Measurements from ENCODE around the gene OR2AE1. TPM values are rescaled to one million over a fixed set of nuclear protein-coding genes. Genes with fewer than 3 reads are reported as not detected.

OR2AE1 gene
- total RNA-seq, 6 experiments from 2014 or later = not detected

DNA sequence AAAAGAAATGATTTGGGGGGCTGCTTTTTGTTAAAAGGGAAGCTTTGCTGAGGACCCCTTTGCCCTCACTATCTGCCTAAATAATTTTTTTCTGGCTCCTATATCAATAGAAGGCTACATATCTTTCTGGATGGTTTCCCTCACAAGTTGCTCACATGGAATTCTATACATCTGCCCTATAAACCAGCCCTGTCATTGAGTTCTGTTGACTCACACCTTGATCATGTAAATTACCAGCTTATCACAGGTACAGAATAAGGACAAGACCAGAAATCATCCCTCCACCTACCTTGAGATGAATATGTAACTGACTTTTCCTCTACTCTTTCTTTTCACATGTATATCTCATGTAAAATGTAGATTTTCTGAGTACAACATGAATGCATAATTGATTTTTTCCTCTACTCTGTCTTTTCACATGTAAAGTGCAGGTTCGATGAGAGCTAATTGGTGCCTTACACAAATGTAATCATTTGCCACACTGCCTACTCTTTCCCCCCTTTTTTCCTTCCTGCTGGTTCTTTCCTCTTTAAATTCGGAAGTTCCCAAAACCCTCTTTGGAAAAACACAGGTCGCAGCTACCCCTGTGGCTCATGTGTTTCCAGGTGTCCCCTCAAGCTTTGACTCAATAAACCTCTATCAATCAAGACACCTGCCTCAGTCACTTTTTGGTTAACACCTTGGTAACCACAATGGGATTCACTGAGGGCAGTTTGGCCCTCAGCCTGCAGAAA is 36.5 kb downstream of the OR2AE1 start:
- Mint-ChIP-seq H3K4me1 (ENCODE audit: low read depth) (peaks cover 4% of the 10 kb centered on the region; the same call in 1 of the 2 replicates), H3K4me3 (no peak overlapping the region), H3K27me3 (ENCODE audit: insufficient read depth) (peaks cover 30% of the 10 kb centered on the region), H3K27ac (no peak overlapping the region), H3K9me3 (no peaks in the 10 kb centered on the region), H3K36me3 (ENCODE audit: low read depth) (no peaks in the 10 kb centered on the region)
- TF ChIP-seq, protein P1, sequence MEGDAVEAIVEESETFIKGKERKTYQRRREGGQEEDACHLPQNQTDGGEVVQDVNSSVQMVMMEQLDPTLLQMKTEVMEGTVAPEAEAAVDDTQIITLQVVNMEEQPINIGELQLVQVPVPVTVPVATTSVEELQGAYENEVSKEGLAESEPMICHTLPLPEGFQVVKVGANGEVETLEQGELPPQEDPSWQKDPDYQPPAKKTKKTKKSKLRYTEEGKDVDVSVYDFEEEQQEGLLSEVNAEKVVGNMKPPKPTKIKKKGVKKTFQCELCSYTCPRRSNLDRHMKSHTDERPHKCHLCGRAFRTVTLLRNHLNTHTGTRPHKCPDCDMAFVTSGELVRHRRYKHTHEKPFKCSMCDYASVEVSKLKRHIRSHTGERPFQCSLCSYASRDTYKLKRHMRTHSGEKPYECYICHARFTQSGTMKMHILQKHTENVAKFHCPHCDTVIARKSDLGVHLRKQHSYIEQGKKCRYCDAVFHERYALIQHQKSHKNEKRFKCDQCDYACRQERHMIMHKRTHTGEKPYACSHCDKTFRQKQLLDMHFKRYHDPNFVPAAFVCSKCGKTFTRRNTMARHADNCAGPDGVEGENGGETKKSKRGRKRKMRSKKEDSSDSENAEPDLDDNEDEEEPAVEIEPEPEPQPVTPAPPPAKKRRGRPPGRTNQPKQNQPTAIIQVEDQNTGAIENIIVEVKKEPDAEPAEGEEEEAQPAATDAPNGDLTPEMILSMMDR (IDR thresholded peaks at IDR 0.05) = no peak
- DNase-seq = no peak

- H3K27ac Mint-ChIP-seq = no peak overlapping the region
- no peak for DNase-seq
- peaks cover 4% of the 10 kb centered on the region; the same call in 1 of the 2 replicates for H3K4me1 Mint-ChIP-seq (ENCODE audit: low read depth)
Observed at GRCh38 chr7:99839287-99840021, 37.4 kb downstream of the OR2AE1 start.

DNA sequence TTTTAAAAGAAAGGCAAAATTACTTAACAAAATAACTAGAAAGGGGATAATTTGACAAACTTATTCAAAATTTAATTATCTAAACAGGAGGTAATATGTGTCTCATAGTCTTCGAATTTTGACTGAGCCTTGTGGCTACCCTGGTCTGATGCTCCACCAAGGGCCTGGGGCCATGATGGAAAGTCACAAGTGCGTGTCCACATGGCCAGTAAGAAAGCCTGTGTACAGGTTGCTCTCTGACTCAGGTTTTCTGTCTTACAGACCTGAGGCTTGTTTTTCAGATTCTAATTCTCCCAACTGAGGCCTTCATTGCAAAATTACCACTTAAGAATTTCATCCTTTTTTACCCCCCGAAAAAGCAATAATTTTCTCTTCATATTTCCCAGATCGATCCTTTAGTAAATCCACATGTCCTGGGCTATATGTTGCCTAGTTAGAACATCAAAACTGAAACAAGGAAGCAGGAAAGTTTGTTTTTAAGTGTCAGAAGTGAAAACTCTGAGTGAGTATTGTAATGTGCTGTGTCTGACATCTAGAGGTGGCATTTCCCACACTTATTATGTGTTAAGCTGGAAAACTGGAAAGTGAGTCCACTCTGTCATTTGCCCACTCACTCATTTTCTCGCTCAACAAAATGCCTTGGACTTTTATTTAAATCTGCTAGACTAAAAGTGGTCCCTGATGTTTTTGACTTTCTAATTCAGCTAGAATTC is 39.0 kb downstream of the OR2AE1 start:
- Mint-ChIP-seq H3K4me1 (ENCODE audit: low read depth) (no peaks in the 10 kb centered on the region), H3K9me3 (no peaks in the 10 kb centered on the region), H3K36me3 (ENCODE audit: low read depth) (no peaks in the 10 kb centered on the region), H3K27me3 (ENCODE audit: insufficient read depth) (peaks cover 28% of the 10 kb centered on the region), H3K4me3 (no peak overlapping the region), H3K27ac (no peak overlapping the region)
- DNase-seq = no peak
- TF ChIP-seq, protein P1 (IDR thresholded peaks at IDR 0.05) = no peak; the same call in 1 of the 2 replicates

More at GRCh38 chr7:99839287-99840021, 37.4 kb downstream of the OR2AE1 start:
- H3K9me3 Mint-ChIP-seq = no peaks in the 10 kb centered on the region
- peaks cover 30% of the 10 kb centered on the region for H3K27me3 Mint-ChIP-seq (ENCODE audit: insufficient read depth)
- no peaks in the 10 kb centered on the region for H3K36me3 Mint-ChIP-seq (ENCODE audit: low read depth)
- no peak overlapping the region for H3K4me3 Mint-ChIP-seq
- TF ChIP-seq, protein P1 (IDR thresholded peaks at IDR 0.05) = no peak

- H3K9me3 Mint-ChIP-seq = no peaks in the 10 kb centered on the region
- no peak overlapping the region for H3K4me3 Mint-ChIP-seq
- no peaks in the 10 kb centered on the region for H3K36me3 Mint-ChIP-seq (ENCODE audit: low read depth)
- peaks cover 17% of the 10 kb centered on the region for H3K27me3 Mint-ChIP-seq (ENCODE audit: insufficient read depth)
- no peak overlapping the region for H3K27ac Mint-ChIP-seq
- no peak for DNase-seq
- TF ChIP-seq, protein P1 (IDR thresholded peaks at IDR 0.05) = no peak
- H3K4me1 Mint-ChIP-seq (ENCODE audit: low read depth) = no peaks in the 10 kb centered on the region
Observed at GRCh38 chr7:99835189-99835588, 41.6 kb downstream of the OR2AE1 start.

DNA sequence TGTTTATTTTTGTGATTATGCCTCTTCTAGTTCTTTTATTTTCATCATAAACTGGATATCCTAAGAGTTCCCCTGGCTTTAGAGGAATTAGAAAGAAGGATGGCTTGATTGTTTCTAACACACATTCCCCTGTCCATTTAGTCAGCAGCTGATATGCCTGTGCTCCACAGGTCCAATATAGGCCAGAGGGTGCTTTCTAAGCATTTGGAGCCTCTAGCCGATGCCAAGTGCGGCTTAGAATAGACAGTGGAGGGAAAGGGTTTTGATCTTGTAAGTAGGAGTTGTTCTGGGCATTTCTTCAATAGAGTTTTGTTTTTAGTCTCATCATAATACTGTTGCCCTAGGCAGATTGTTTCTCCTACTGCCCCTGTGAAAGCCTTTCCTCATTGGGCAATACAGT is 42.5 kb downstream of the OR2AE1 start:
- no peak for DNase-seq
- no peak overlapping the region for H3K27ac Mint-ChIP-seq
- H3K9me3 Mint-ChIP-seq = no peaks in the 10 kb centered on the region
- H3K27me3 Mint-ChIP-seq (ENCODE audit: insufficient read depth) = peaks cover 16% of the 10 kb centered on the region
- no peak overlapping the region for H3K4me3 Mint-ChIP-seq
- no peaks in the 10 kb centered on the region for H3K4me1 Mint-ChIP-seq (ENCODE audit: low read depth)
- H3K36me3 Mint-ChIP-seq (ENCODE audit: low read depth) = no peaks in the 10 kb centered on the region
- TF ChIP-seq, protein P1 (IDR thresholded peaks at IDR 0.05) = no peak
